Hippocampal formation (tissue), 2 donors: ENCODE data around the gene SPP1.
"Not testable (repeated sequence)": the region's sequence is repeated elsewhere in the genome, so short reads cannot be mapped to it uniquely, and the experiment has no call there.

Source experiments
- DNase-seq, 2 donors: peaks; one replicate each; lab custom pipeline; 2025; lab: John Stamatoyannopoulos, UW

Gene SPP1

DNA sequence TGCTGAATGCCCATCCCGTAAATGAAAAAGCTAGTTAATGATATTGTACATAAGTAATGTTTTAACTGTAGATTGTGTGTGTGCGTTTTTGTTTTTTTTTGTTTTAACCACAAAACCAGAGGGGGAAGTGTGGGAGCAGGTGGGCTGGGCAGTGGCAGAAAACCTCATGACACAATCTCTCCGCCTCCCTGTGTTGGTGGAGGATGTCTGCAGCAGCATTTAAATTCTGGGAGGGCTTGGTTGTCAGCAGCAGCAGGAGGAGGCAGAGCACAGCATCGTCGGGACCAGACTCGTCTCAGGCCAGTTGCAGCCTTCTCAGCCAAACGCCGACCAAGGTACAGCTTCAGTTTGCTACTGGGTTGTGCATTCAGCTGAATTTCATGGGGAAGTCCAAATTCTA, at the start of gene SPP1:
Gene SPP1, plus strand, starts transcription at position 249 of the 400 bp plus-strand sequence. CDS start 1,182 bp downstream, outside the sequence.
- DNase-seq, result peak; percentile 78 to 79

DNA sequence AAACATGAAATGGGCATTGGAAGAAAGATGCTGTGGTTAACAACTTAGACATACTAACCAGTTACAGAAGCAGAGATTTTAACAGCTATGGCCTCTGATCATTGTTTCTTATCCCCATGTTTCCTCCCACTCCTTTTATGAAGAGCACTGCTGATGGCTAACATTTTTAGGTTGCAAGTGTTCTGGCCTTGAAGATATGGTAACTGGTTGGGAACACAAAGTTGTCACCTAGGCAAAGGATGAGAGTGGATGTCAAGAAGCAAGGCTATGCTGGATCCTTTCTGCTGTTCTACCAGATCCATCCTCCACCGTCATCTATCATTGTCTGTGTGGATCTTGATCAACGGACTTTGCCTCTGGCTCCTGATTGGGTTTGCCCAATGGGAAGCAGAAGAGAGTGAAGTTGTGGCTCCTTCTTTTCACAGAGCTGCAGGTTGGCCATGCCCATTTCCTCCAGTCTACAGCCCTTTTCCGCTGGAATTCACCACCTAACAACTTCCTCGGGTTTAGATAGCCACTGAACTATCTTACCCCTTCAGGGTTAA, 48.9 kb upstream of the SPP1 start:
- DNase-seq, result no peak

DNA sequence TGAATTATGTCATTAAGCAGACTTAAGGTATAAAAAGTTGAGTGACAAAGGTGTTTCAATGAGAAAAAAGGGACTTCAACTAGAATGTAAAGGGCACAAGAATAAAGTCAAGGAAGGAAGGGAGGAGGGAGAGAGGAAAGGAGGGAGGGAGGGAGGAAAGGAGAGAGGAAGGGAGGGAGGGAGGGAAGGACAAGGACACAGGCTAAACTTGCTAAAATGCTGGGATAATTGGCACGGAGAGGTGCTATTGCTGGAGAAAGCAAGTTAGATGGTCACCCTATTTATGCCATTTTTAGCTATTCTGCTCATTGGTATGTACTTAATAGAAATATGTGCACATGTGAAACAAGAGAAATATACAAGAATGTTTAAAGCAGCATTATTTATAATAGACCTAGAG, 44.9 kb upstream of the SPP1 start:
- DNase-seq, result no peak

GRCh38 chr4:87931932-87932331, 43.6 kb upstream of the SPP1 start:
- no peak for DNase-seq

DNA sequence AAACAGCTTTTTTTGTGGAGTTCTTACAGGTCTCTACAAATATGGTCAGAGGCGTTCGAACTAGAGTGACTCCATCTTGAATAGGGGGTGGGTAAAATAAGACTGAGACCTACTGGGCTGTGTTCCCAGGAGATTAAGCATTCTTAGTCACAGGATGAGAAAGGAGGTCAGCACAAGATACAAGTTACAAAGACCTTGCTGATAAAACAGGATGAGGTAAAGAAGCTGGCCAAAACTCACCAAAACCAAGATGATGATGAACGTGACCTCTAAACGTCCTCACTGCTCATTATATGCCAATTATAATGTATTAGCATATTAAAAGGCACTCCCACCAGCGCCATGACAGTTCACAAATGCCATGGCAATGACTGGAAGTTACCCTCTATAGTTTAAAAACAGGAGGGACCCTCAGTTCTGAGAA, 42.8 kb upstream of the SPP1 start:
- no peak for DNase-seq

DNA sequence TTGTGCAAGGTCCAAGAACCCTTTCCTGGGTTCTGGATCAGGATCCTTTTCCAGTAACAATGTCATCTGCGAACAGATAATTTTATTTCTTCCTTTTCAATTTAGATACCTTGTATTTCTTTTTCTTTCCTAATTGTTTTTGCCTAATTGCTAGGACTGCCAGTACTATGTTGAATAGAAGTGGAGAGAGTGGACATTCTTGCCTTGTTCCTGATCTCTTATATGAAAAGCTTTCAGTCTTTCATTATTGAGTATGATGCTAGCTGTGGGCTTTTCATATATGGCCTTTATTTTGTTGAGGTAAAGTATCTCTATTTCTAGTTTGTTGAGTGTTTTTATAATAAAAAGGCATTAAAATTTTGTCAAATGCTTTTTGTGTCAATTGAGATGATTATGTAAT, 42.2 kb upstream of the SPP1 start:
- no peak for DNase-seq

DNA sequence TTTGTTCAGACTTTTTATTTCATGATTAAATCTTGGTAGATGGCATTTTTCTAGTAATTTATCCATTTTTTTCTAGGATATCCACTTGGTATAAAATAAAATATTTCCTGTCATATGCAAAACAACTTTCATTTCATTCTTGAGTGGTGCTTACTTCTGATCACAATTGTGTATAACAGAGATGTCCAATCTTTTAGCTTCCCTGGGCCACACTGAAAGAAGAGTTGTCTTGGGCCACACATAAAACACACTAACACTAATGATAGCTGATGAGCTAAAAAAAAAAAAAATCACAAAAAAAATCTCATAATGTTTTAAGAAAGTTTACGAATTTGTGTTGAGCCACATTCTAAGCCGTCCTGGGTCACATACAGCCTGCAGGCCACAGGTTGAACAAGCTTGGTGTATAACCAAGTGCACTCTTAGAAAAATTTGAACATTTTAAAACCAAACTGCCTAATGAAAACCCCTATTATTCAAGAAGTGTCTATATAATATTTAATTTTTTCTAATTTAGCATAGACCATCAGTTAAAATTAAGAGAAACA, 41.3 kb upstream of the SPP1 start:
- DNase-seq, result no peak

DNA sequence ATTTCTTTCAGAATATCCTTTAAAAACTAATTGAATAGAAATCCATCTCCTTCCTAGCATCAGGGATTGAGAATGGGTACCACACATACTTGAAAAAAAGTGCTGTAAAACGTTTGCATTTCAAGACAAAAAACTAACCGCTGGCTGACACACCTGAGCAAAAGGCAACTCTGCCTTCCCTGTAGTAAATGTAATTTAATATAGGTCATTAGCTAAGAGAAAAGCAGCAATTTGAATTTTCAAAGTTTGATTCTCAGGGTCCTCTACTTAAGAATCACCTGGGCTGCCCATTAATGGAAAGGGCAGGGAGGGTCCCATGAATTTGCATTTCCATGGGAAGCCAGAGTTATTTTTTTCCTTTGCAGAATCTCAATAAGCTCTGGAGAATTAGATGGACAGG, 40.5 kb upstream of the SPP1 start:
- no peak for DNase-seq

DNA sequence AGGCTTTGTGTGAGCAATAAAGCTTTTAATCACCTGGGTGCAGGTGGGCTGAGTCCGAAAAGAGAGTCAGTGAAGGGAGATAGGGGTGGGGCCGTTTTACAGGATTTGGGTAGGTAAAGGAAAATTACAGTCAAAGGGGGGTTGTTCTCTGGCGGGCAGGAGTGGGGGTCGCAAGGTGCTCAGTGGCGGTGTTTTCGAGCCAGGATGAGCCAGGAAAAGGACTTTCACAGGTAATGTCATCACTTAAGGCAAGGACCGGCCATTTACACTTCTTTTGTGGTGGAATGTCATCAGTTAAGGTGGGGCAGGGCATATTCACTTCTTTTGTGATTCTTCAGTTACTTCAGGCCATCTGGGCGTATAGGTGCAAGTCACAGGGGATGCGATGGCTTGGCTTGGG, 39.6 kb upstream of the SPP1 start:
- not testable (repeated sequence) for DNase-seq

DNA sequence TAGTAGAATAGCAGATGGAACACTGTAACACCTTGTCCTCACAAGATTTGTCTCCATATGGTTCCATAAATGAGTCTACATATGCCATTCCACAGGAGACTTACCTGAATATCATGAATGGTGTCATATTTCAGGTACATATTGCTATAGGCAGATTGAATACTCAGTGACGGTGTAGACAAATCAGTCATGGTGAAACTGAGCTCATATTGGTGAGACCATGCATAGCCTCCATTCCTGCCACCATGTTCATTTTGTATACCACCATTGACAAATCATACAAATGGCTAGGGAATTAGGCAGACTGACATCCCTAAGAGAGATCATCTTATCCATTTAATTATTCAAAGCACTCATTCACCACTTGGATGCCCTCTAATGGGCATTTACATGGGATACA, 38.0 kb upstream of the SPP1 start:
- DNase-seq, result no peak

DNA sequence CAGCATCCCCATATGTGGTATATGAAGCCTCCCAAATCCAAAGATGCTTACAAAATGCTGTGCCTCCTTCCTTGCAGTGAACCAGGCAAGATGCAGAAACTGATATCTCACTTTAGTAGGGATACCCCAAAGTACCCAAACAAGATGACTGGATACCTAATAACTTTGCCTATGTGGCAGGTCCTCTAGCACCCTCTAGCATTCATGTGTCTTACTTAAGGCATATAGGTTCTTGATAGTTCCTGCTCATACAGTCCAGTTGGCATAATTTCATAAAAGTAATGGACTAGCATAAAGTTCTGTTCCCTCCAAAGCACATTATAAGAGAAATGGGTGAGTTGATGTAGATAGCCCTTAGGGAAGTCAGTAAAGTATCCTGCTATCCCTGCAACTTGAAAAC, 36.8 kb upstream of the SPP1 start:
- DNase-seq, result no peak

GRCh38 chr4:87939978-87940690, 35.4 kb upstream of the SPP1 start:
- DNase-seq, result no peak

GRCh38 chr4:87940809-87941208, 34.7 kb upstream of the SPP1 start:
- DNase-seq, result not testable (repeated sequence)

GRCh38 chr4:87941537-87942392, 33.7 kb upstream of the SPP1 start:
- no peak for DNase-seq

- DNase-seq, result no peak
These were observed 31.8 kb upstream of the SPP1 start for GRCh38 chr4:87943660-87944149.

- DNase-seq, result no peak
These were observed 30.5 kb upstream of the SPP1 start for GRCh38 chr4:87944967-87945366.

DNA sequence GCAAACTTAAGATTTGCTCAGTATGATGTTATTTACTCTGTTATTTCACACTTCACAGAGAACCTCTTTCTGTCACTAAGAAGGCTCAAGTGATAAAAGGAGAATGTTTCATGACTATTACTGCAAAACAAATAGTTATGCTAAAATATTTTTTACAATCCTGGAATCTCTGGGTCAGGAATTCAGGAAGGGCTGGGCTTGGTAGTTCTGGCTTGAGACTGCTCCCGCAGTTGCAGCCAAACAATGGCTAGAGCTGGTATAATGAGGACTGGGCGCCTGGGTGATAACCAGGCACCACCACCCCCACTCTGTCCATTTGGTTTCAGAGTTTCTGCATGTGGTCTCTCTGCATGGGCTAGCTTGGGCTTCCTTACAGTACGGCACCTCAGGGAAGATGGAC, 28.7 kb upstream of the SPP1 start:
- DNase-seq, result no peak

DNA sequence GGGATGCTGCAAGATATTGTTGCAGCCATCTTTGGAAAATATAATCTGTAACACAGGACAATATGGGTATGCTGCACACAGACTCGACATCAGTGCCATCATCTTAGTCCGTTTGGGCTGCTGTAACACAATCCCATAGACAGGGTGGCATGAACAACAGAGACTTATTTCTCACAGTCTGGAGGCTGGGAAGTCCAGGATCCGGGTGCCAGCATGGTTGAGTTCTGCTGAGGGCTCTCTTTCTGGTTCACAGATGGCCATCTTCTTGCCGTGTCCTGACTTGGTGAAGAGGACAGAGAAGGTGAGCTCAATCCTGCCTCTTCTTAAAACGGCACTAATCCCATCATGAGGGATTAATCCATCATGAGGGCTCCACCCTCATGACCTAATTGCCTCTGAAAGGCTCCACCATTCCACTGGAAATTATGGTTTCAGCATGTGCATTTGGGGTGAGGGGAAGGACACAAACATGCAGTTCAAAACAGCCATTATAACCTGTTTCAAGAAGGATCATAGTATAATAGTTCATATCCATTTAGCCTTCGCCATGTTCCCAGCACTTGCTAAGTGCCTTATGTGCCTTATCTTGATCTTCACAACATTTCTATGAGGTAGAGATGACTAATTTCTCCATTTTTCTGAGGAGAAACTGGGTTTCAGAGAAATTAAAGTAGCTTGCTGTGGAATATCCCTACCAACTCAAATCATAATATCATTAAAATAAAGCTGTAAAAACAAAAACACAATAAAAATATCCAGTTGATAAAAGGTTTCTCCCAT, 27.9 kb upstream of the SPP1 start:
- DNase-seq, result no peak

GRCh38 chr4:87949961-87950360, 25.6 kb upstream of the SPP1 start:
- no peak for DNase-seq

GRCh38 chr4:87950493-87950892, 25.0 kb upstream of the SPP1 start:
- no peak for DNase-seq

DNA sequence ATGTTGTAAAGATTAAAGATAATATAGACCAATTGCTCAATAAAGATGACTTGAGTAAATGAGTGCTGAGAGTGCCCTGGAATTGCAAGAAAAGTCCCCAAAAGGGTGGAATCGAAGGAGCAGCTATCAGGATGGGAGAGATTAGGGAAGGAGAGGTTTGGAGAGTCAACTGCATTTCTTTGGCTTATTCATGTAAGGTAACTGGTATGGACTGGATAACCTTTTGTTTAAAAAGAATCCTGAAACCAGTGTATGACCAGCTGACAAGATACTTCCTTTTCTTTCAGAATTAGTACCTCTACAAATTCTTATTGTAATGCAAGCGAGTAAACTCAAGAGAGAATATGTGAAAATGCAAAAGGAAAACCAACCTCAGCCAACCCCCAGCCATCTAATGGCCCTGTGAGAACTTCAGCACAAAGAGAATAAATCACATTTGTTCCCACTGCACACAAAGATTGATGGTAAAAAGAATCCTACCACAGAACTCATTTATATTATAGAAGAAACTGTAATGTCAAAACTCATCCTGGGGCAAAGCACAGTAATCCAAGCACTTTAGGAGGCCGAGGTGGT, 24.5 kb upstream of the SPP1 start:
- DNase-seq, result no peak
